Effector CD4-positive, alpha-beta T cell (primary cell): ENCODE measurements around the gene SH2D6.
"Not testable (repeated sequence)": the region's sequence is repeated elsewhere in the genome, so short reads cannot be mapped to it uniquely, and the experiment has no call there.

Experiments
- DNase-seq: peaks from one replicate; pipeline ENCODE4 v3.0.0-alpha.2; 2020

Gene SH2D6

GRCh38 chr2:85472261-85472660 lies 53.7 kb downstream of the SH2D6 start:
- no peak for DNase-seq

- no peak for DNase-seq
Observed at GRCh38 chr2:85475799-85476490, 57.4 kb downstream of the SH2D6 start.

- DNase-seq: no peak
Observed at GRCh38 chr2:85476624-85477023, 58.1 kb downstream of the SH2D6 start.

- no peak for DNase-seq
Observed at GRCh38 chr2:85477884-85478283, 59.4 kb downstream of the SH2D6 start.

- no peak for DNase-seq
Observed at GRCh38 chr2:85481818-85482777, 63.6 kb downstream of the SH2D6 start.

- DNase-seq: not testable (repeated sequence)
Observed at GRCh38 chr2:85484615-85485014, 66.1 kb downstream of the SH2D6 start.

GRCh38 chr2:85485815-85486214 lies 67.3 kb downstream of the SH2D6 start:
- DNase-seq: no peak
